Eye (tissue), 1 donor: ENCODE data around the gene CCDC57.
"Not testable (repeated sequence)": the region's sequence is repeated elsewhere in the genome, so short reads cannot be mapped to it uniquely, and the experiment has no call there.

Experiments
- DNase-seq: peaks from one replicate; pipeline ENCODE4 v3.0.0-alpha.2; 2015

The CCDC57 gene

DNA sequence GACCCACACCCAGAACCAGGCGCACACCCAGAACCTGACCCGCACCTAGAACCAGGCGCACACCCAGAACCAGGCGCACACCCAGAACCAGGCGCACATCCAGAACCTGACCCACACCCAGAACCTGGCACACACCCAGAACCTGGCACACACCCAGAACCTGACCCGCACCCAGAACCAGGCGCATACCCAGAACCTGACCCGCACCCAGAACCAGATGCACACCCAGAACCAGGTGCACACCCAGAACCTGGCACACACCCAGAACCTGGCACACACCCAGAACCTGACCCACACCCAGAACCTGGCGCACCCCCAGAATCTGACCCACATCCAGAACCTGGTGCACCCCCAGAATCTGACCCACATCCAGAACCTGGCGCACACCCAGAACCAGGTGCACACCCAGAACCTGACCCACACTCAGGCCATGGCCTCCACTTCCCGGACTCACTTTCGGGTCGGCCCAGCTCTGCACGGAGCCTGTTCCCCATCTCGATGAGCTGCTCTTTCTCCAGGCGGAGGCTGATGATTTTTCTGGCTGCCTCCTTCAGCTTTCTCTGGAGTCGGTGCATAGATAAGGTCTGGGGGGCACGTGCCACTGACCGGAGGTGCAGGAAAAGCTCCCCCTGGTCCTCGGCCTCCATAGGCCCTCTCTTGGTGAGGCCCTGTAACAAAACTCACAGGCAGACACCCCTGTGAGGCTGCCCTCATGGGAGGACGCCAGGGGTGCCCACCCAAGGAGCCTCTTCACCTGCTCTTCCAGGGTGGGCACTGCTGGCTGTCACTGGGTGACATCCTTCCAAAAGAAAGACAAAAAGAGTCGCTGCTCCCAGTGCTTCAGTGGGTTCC lies 61.3 kb downstream of the CCDC57 start:
- no peak for DNase-seq

DNA sequence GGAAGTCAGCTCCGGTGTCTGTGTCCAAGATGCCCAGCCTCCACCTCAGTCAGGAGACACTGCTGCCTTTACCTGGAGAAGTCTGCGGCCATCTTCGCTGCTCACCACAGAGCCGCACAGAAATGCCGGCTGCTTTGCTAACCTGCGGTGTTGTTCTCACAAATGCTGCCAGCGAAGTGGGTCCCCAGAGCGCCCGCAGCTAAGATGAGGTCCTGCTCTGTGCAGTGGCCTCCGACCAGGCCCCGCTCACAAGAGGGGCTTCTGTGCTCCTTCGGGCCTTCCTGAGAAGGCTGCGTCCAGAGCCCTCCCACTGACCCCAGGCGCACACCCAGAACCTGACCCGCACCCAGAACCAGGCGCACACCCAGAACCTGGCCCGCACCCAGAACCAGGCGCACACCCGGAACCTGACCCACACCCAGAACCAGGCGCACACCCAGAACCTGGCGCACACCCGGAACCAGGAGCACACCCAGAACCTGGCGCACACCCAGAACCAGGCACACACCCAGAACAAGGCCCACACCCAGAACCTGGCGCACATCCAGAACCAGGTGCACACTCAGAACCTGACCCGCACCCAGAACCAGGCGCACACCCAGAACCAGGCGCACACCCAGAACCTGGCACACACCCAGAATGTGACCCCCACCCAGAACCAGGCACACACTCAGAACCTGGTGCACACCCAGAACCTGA lies 63.1 kb downstream of the CCDC57 start:
- DNase-seq: no peak

DNA sequence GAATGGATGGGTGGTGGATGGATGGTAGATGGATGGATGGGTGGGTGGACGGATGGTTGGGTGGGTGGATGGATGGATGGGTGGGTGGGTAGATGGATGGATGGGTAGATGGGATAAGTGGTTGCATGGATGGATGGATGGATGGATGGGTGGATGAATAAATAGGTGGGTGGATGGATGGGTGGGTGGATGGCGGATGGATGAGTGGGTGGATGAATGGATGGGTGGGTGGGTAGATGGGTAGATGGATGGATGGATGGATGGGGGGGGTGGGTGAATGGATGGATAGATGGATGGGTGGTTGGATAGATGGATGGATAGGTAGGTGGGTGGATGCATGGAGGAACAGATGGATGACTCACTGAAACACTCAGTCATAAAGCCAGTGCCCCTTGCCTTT lies 63.6 kb downstream of the CCDC57 start:
- no peak for DNase-seq

DNA sequence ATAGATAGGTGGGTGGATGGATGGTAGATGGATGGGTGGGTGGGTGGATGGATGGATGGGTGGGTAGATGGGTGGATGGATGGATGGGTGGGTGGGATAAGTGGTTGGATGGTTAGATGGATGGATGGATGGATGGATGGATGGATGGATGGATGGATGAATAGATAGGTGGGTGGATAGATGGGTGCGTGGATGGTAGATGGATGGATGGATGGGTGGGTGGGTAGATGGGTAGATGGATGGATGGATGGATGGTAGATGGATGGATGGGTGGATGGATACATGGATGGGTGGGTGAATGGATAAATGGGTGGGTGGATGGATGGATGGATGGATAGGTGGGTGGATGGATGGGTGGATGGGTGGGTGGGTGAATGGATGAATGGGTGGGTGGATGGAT lies 64.6 kb downstream of the CCDC57 start:
- no peak for DNase-seq

DNA sequence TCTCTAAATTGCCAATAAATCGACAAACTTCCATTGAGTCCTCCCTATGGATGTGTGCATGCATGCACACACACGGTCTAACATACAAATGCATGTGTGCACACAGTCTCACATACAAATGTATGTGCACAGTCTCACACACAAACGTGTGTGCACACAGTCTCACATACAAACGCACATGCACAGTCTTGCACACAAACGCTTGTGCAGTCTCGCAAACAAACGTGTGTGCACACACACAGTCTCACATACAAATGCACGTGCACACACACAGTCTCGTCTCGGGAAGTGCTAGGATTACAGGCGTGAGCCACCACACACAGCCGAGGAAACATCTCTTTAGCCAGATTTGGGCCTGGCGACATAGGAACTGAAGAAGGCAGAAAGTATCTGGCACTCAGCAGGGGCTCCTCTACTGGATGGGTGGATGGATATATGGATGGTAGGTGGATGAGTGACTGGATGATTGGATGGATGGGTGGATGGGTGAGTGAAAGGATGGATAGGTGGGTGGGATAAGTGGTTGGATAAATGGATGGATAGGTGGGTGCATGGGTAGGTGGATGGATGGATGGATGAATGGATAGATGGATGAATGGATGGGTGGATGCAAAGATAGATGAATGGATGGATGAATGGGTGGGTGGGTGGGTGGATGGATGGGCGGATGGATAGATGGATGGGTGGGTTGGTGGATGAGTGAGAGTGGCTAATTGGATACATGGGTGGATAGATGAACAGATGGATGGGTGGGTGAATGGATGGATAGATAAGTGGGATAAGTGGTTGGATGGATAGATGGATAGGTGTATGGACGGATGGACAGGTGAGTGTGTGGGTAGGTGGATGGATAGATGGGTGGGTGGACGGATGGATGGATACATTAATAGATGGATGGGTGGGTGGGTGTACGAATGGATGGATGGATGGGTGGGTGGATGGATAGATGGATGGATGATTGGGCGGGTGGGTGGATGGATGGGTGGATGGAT lies 65.7 kb downstream of the CCDC57 start:
- DNase-seq: no peak

DNA sequence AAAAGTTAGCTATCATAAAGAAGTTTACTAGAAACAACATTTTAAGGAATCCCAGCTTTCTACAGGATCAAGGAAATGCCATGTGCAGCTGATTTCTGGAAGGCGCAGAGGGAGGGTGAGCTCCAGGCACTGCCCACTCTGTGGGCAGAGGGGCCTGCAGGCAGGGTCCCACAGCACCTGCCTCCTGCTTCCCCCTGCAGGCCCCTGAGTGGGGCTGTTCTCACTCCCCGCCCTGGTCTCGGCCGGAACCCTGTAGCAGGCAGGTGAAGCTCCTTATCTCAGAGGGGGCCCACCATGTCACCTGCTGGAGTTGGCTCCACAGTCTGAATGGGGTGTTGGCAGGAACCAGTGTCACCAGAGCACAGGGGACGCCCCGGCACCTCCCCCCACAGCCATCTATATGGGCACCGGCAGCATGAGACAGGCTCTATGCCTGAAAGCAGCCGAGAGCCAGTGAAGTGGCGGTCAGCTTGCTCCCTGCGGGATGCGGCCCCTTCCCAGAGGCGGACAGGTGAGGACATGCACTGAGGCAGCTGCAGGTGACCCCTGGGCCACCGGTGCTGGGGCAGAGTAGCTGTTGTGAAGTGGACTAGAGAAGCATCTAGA lies 67.0 kb downstream of the CCDC57 start:
- no peak for DNase-seq

DNA sequence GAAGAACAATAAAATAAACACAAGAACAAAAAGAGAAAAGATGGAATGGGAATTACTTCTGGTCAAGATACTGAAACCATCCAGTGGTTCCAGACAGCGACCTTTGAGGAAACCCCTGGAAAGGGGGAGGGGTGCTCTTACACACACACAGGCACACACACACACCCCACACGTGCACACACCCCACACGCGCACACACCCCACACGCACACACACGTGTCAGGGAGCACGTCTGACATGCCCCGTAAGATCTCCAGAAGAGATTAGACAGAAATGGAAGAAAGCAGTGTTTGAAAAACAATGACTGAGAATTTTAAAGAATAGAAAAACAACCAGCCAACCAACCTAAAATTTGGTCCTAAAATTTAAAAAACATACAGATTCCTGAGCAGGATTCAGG lies 69.3 kb downstream of the CCDC57 start:
- no peak for DNase-seq

DNA sequence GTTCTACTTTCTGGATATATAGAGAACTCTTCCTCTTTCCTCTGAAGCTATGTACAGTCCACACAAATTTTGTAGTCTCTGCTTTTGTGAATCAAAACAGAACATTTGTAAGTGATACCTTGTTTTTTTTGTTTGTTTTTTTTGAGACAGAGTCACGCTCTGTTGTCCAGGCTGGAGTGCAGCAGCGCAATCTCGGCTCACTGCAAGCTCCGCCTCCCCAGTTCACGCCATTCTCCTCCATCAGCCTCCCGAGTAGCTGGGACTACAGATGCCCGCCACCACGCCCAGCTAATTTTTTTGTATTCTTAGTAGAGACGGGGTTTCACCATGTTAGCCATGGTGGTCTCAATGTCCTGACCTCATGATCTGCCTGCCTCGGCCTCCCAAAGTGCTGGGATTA lies 72.7 kb downstream of the CCDC57 start:
- not testable (repeated sequence) for DNase-seq

DNA sequence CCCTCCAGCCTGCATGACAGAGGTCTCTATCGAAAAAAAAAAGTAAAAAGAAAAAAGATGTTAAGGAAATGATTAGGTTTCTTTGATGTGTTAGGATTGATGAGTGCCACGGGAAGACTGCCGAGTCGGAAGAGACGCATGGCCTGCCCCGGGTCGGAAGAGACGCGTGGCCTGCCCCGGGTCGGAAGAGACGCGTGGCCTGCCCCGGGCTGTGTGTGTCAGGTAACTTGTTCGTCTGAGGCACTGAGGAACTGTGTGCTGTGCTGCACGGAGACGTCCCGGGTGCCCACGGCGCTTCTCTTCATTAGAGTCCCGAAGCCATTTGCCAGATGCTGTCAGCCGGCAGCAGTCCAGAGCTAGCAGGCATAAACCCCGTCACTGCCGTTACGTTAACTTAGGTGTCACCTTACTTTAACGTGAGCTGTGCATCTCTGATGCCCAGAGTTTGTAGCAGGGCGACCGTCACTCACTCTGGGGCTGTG lies 74.1 kb downstream of the CCDC57 start:
- DNase-seq: no peak

DNA sequence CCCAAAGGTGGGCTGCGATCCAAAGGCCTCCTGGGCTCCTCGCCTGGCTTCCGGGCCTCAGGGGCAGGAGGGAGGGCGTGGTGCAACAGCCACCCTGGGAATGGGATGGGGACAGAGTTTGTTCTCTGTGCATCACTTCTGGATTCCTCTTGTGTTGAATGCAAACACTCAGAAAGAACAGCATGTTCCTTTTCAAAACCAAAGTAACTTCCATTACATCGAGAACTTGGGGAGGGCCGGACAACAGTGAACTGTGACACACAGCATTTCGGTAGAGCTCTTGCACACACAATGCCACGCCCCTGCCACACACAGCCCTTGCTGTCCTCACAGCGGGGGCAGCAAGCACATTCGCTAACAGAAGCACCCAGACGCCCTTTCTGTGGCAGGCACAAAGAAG lies 78.5 kb downstream of the CCDC57 start:
- DNase-seq: no peak

DNA sequence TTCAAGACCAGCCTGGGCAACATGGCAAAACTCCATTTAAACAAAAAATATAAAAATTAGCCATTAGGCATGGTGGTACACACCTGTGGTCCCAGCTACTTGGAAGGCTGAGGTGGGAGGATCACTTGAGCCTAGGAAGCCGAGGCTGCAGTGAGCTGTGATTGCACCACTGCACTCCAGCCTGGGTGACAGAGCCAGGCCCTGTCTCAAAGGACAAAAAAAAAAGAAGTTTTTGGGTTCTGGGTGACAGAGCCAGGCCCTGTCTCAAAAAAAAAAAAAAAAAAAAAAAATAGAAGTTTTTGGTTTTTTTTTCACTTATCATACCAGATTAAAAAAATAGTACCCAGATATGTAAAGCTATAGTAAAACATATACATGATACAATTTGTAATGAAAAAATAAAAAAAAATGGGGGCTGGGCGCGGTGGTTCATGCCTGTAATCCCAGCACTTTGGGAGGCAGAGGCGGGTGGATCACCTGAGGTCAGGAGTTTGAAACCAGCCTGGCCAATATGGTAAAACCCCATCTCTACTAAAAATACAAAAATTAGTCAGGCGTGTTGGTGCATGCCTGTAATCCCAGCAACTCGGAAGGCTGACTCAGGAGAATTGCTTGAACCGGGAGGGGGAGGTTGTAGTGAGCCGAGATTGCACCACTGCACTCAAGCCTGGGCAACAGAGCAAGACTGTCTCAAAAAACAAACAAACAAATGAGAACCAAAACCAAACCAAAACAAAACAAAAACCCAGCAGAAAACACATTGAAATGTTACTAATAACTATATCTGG lies 79.3 kb downstream of the CCDC57 start:
- peak; percentile 10 for DNase-seq

DNA sequence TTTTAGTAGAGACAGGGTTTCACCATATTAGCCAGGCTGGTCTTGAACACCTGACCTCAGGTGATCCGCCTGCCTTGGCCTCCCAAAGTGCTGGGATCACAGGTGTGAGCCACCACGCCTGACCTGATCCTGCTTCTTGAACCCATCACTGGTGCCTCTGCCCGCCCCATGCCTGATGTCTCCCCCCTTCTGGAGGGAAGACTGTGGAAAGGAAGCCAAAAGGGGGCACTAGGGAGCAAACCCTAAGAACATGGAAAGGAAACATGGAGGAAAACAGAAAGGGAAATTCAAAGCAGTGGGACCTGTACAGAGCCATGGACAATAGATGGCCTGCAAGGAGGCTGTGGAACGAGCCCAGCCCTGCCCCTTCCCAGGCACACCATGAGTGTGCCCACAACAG lies 83.5 kb downstream of the CCDC57 start:
- no peak for DNase-seq

DNA sequence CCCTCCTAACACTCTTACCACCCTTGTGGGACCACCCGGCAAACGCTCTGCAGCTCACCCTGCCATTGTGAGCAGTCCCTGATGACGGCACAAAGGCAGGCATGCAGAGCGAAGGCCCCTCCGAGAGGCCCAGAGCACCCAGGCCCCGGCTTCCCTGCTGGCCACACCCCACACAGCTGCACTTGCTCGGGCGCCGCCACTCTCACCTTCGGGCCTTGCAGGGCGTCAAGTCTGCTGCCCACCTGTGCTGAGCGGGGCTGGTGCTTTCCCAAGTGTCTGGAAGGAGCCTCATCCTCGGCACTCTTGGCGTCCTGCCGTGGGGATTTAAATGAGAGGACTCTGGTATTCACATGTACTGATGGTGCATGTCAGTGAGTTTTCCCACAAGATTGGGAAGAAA lies 84.4 kb downstream of the CCDC57 start:
- no peak for DNase-seq

DNA sequence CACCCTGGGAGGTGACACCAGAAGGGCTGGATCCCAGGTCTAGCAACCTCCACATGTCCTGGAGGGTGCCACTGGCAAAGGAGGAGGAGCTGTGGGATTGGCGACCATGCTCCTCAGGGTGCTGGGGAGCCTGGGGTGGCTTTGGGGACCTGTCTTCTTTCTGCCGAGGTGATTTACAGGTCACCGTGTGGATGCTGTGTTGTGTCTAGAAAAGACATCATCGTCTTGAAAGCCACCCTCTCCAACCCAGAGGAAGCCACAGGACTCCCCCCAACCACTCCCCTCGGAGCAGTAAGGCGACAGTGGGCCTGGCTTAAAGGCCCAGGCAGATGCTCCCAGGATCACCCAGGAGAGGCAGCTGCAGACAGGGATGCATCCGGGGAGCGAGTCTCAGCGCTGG lies 84.9 kb downstream of the CCDC57 start:
- no peak for DNase-seq

DNA sequence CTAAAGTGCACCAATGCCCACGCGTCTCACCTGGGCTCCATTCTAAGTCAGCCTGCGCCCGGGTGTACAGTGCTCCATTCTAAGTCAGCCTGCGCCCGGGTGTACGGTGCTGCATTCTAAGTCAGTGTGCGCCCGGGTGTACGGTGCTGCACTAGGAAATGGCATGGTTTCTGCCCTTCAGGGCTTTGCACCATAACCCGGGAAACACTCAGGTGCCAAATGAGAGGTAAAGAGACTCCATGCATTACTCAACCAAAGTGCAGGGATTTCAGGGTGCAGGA lies 85.4 kb downstream of the CCDC57 start:
- DNase-seq: no peak

DNA sequence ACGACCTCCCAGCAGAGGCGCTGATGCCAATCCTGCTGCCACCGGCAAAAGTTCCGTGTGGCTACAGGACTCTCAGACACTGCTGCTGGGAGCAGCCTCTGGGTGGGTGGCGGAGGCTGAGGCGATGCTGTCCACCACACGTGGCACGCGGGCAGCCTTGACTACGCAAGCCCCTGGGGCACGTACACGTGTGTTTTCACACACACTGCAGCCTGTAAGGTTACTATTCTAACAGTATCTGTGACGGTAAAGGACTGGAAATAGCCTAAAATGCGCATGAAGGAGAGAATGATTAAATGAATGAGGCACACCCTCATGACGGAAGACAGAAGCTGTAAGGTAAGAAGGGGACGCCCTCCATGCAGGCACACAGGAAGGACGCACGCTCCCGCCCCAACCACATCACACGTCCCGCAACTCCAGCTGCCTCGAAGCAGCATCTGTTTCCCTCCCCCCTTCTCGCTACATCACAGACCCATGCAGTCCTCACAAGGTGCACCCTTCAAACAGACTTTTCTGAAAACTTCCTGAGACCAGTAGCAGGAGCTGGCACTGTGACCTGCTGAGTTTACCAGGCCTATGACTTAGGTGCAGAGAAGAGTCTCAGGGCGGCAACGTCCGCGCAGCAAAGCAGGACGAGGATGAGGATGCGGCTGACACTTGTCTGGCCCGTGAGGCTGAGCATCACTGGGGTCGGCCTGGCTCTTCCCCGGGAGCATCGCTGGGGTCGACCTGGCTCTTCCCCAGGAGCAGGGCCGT lies 85.9 kb downstream of the CCDC57 start:
- no peak for DNase-seq

DNA sequence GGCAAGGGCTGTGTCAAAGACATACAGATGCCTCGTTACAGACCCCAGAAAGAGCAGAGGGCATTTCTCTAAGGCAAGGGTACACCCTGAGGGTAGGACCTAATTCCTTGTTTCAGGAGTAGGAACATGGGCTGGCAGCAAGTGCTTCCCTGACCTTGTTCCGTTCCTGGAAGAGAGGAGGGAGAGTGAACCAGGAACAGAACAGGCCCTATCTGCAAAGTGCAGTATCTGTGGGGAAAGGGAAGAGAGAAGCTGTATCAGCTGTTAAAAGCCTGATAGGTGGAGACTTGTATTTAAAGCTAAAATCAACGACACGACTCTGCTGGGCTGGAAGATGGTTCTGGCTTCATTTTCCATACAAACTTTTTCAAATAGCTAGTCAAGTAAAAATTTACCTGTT lies 88.5 kb downstream of the CCDC57 start:
- DNase-seq: no peak

DNA sequence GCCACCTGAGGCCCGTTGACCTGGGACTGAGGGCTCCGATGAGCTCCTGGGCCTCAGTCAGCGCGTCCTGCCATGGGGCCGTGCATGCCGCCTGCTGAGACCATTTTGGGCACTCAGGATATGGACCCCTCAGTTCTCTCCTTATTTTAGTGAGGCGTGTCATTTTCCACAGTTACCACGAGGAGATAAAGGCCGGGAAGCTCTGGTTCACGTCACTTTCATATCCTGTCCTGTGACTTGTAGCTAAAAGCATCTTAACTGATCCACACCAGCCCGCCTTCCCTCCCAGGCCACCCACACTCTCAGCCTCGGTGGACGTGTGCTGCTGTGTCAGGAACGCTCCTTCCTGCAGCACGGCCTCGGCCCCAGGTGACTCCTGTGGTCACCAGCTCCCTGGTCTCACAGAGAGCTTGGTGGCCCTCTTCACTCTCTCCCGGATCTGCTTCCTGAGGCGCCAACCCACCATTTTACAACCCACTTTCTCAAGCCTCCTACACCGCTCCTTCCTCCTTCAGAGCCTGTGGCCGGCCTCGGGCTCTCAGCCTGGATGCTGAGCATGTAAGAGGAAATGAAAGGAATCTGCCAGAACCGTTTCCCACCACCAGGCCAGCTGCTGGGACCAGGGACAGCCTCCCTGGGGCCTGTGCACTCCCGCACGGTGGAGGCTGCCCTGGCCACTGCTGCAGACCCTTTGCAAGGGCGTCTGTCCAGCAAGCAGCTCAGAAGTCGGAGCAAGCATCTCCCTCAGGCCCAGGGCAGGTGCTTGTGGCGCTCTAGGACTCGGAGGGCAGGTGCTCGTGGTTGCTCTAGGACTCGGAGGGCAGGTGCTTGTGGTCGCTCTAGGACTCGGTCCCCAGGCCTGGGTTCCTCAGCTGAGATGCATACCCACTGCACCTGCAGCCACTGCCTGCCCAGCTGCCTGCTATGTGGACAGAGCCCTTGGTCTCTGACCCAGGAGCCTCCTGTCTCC lies 90.7 kb downstream of the CCDC57 start:
- no peak for DNase-seq

DNA sequence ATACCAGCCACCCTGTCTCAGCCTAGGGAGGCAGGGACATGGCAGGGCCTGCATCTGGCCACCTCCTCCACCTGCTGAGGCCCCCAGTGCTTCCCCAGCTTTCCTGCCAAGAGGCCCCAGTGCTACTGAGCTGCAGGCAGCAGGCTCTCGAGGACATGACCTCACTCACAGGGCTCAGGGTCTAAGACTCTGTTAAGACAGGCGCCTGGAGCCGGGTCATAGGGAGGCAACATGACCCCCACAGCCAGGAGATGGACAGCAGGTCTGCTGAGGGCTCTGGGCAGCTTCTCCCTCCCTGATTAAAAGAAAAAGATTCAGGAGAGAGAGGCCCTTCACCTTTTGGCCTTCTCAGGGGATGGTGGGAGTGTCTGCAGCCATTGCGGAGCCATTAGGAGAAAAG lies 91.4 kb downstream of the CCDC57 start:
- DNase-seq: no peak

DNA sequence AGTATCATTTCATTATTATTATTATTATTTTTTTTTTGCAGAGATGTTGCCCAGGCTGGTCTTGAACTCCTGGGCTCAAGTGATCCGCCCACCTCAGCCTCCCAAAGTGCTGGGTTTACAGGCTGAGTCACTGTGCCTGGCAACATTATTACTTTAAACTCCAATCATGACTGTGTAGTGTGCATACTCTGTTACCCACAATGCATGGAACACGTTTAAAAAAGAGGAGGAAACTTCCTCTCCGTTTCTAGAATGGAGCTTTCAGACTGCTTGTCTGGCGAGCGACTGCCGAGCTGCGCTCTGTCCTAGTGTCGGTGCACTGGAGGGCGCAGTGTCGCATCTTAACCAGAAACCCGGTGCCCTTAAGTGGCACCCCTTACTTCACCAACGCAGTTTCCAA lies 92.5 kb downstream of the CCDC57 start:
- DNase-seq: no peak
